GM21360 (cell line): ENCODE data around the gene SNX1.
A peak's percentile ranks its signal among the peaks of the same experiment; 100 is the strongest.

Experiments
- ATAC-seq: cut with Tn5 transposase; IDR thresholded peaks from one replicate; pipeline ENCODE4 v1.9.1; 2021; ENCODE audit warnings: mild to moderate bottlenecking, moderate library complexity; ENCODE audit not compliant: unreplicated experiment

The SNX1 gene

DNA sequence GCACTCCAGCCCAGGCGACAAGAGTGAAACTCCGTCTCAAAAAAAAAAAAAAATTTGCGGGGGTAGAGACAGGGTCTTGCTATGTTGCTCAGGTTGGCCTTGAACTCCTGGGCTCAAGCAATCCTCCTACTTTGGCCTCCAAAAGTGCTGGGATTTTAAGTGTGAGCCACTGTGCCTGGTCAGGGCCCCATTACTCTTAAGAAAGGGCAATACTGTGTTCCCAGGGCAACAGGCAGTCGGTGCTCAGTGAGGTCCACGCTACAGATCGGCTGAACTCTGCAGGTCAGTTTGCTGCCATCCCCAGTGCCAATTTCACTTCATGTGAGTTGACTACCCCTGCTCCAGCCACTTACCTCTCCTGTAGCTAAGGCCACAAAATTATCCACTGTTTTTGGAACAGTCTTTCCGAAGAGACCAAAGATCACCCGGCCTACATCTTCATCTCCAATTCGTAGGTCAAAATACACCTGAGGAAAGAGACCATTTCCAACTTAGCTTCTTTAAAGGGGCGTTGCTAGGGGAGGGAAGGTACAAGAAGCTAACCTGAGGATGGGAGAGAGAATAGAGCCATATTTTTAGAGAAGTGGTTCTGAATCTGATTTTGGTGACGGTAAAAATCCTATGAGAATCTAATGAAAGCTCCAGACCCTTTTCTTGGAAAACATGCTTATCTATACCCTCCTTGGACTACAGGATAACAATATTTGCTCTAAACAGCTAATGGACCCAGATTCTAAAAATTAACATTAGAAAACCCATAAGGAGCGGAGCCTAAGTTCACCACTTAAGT is 66.1 kb downstream of the SNX1 start:
- no peak for ATAC-seq

DNA sequence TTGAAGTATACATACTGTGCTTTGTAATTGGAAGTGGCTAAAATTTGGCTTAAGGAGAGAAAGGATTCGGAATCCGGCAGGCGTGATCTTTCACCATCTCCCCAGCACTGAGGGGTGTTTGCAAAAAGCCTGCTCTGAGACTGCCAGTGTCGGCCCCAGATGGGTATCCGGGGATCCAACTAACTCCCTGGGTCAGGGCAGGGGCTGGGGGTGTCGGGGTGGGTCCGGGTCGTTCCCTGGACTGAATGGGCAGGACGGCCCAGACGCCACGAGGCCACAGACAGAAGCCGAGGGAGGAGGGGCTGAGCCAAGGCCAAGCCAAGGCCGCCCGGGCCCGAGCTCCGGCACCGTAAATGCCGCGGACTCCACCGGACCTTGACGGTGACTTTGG is 66.7 kb downstream of the SNX1 start:
- ATAC-seq = peak; percentile 16

DNA sequence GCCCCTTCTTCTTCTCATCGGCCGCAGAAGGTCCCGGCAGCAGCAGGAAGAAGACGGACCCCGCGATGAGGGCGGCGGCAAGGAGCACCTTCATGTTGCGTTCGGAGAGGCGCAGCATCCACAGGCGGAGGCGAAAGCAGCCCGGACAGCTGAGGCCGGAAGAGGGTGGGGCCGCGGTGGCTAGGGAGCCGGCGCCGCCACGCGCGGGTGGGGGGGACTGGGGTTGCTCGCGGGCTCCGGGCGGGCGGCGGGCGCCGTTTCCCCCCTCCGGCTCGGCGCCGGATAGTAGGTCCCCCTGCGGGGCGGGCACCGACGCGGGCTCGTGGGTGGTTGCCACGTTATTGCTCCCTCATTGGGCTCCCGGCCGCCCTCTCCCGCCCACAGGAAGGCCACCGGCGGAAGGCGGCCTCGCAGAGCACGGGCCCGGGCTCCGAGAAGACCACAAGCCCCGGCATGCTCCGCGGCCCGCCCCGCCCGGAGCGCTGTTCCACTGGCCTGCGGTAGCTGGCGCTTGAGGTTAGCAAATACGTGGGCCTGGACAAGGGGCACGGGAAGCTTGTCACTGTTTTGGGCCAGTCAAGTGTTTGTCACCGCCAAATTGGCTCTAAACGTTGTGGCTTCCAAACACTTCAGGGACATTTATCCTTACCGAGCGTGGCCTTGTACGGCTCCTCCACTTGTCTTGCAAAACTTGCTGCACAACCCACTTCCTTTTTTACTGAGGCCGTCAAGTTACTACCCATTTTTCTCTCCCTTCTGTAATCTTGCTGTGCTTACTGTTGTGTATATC is 67.3 kb downstream of the SNX1 start, which contains the start of gene PPIB:
Gene PPIB (minus strand): TSS at position 154 of the 790 bp plus-strand sequence. CDS start 36 bp downstream, at position 118.
- peak; percentile 88 for ATAC-seq

DNA sequence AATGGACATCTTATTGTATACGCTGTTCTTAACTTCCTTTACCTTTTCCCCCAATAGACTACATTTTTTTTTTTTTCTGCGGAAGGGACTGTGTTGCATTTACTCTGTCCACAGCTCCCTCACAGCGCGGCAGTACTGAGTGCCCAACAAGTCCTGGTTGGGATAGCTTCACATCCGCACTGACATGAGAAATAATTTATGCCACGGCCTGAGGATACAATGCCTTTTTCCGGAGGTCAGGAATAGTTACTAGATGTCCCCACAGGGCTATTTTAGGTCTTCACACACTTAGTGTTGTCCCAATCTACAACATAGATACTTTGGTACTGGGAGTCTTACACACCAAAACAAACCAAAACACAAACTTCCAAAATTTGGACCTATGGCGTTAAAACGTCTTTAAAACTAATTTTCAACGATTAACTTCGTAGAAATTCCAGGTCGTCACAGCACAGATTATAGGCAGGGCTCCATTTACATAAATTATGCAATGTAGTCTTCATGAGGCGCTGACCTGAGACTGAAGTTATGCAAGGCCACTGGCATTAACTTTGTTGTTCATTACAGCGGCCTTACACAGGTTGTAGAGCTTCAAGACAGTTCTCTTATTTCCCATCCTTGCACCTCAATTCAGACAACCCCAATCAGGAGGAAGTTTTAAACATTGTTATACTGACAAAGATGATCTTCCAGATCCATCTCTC is 68.0 kb downstream of the SNX1 start:
- no peak for ATAC-seq

DNA sequence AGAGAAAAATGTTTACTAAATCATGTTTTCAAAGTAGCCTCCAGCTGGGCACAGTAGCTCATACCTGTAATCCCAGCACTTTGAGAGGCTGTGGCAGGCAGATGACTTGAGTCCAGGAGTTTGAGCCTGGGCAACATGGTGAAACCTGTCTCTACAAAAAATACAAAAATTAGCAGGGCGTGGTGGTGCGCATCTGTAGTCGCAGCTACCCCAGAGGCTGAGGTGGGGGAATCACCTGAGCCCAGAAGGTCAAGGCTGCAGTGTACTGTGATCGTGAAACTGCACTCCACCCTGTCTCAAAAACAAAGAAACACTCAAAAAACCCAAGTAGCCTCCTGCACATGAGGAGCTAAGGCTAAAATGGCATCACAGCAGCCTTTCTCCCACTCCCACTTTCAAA is 68.7 kb downstream of the SNX1 start:
- no peak for ATAC-seq

DNA sequence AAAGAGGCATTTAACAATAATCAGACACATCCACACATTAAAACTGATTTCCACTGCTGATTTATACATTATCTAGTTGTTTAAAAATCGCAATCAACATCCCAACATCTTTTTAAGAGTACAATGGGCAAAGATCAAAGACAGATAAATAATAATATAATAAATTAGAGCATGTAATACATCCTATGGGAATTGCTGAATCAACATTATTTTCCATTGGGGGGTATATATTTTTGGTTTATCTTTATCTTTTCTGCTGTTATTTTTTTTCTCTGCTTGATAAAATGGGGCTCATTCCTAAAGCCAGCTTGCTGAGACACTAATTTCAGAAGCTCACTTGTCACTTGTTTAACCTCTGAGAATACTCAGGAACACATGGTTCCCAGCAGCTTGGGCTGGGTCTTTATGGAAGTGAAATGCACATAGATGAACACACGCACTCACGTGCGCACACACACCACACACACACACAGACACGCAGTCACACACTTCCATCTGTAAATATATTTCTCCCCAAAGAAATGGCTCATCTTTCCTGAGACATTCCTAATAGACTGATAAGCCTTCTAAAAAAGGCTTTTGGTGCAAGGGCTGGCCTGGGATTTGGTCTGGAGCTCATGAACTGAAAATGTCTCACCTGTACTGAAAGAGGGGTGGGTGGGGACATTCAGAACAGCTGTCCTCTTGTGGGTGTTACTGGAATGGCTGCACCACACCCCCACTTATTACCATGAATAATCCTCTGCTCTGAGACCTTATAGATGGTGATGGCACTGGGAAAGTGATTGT is 70.5 kb downstream of the SNX1 start:
- ATAC-seq = no peak

DNA sequence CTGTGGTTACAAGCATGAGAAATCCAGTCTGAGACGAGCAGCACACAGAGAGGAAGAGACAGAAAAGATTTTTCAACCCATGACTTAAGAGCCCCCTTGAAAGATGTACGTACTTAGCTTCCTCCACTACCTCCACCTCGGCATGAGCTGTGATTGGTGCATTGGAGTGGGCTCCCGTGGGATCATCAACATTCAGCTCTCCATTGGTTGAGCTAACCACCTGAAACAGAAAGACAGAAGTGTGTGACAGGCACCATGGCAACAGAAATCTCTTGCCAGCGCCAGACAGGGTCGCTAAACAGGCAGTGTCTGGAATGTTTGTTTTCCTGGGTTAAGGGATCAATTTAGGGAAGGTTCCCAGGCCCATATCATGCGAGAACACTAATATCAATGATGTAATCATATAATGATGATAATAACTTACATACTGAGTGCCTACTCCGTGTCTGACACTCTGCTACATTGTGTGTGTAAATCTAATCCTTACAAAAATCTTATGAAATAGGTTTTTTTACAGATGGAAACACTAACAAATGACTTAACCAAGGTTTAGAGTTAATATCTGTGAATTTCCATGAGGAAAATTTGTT is 84.5 kb downstream of the SNX1 start:
- no peak for ATAC-seq

DNA sequence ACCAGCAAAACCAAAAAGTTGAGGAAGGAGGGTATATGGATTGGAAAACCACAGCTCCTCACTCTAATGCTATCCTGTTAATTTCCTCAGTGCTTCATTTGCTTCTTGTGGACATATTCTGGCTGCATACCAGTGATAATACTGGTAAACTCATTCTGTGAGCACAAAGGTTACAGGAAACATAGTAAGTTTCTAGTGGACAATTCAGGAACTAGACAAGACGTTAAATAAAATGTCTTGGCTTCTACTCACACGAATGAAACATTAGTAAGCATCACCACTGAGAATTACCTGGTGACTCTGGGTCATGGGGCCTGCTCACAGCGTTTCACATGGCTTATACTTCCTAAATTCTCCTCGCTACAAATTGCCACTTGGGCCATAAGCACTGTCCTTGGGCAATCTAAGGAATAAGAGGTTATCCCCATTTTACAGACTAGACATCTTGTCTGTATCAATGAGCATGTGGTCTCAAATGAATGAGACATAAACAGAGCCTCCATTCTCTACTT is 87.1 kb downstream of the SNX1 start:
- ATAC-seq = no peak

DNA sequence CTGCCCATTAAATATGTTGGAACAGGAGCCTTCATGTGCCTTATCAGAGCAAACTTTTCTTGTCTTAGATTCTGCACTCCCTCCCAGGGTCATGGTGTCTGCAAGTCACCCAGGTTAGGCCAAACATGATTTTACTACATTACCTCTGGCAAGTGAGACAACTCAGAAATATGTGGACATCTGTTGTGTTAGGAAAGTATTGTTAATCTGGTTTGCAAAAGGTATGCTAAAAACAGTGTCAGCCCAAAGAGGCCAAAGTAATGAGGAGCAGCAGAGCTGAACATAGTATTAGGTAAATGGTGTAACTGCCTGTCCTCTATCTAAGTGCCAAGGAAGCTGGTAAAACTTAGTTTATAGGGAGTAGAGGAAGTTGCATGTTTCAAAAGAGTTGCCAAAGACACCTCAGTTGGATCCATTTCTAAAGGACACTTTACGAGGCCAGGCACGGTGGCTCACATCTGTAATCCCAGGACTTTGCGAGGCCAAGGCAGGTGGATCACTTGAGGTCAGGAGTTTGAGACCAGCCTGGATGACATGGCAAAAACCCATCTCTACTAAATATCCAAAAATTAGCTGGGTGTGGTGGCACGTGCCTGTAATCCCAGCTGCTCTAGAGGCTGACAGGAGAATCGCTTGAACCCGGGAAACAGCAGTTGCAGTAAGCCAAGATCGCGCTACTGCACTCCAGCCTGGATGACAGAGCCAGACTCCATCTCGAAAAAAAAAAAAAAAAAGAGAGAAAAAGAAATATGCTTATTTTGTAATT is 89.5 kb downstream of the SNX1 start:
- ATAC-seq = no peak

DNA sequence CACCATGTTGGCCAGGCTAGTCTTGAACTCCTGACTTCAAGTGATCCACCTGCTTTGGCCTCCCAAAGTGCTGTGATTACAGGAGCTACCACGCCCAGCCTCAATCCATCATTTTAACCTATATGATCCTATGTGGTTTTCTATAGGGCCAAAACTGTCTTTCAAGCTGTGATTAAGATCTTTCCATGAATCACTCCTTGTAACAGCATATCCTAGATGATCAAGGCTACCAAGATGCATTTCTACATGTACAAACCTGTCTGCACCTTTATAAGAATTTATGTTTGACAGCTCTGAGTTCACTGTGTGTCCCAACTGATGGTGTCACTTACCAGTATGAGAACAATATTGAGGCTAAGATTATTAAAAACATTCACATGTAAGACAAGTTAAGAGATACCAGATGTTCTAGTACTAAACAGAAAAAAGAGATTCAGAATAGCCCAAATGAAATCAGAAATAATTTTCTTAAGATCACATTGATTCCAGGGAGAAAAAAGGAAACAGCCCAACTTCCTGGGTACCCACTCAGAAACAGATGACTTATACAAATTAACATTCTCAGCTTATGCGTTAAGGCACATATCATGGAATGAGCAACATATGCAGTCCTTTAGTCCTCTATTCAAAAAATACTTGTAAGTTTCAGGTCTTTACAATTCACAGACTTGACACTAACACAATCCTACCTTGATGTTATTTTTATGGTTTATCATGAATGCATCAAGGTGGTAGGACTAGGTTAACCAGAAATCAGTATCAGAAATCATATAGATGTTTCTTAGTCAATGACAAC is 91.8 kb downstream of the SNX1 start:
- ATAC-seq = no peak
